GM10248 (cell line): ENCODE results near the gene PTPRCAP.

ENCODE experiments used
- CTCF ChIA-PET: fragments of 300-600 bp; sonication (Branson Sonifier 250); formaldehyde crosslinking; extraction: SDS; loops from one replicate; lab custom pipeline; 2021; ENCODE audit warnings: antibody characterized with exemption; lab: Yijun Ruan, JAX
- POLR2A ChIA-PET: fragments of 350-650 bp; sonication (Branson Sonifier 250); formaldehyde crosslinking; extraction: SDS; loops from one replicate; lab custom pipeline; 2020; ENCODE audit warnings: antibody characterized with exemption; lab: Yijun Ruan, JAX
- DNase-seq: peaks from one replicate; pipeline ENCODE4 v3.0.0; 2012; ENCODE audit errors: extremely low spot score
- TF ChIP-seq, protein P1 (sequence below): IDR thresholded peaks from 2 replicates; pipeline ENCODE4 v1.5.1; 2012; ENCODE audit warnings: mild to moderate bottlenecking, low read depth; ENCODE audit errors: extremely low read depth, missing control alignments, control extremely low read depth

PTPRCAP gene

DNA sequence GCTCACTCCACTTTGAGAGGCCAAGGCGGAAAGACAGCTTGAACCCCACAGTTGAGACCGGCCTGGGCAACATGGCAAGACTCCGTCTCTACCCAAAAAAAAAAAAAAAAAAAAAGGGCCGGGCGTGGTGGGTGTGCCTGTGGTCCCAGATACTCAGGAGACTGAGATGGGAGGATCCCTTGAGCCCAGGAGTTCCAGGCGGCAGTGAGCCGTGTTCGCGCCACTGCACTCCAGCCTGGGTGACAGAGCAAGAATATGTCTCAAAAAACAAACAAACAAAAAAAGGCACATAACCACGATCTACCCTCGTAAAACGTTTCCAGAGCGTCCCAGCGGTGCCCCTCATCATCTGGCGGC is 46.6 kb downstream of the PTPRCAP start:
- ChIA-PET POLR2A (interaction anchor here (1.9 kb wide), 1 partner anchor 11 kb away, joined by 22 read pairs; the partner anchor contains the start of gene PPP1CA), CTCF (interaction anchor here (1.1 to 42.5 kb wide), 7 partner anchors 11 to 119 kb away, joined by 3 to 1573 read pairs (median 4); partner anchors contain the start of genes CDK2AP2, CLCF1, PITPNM1 and POLD4)
- TF ChIP-seq, protein P1, sequence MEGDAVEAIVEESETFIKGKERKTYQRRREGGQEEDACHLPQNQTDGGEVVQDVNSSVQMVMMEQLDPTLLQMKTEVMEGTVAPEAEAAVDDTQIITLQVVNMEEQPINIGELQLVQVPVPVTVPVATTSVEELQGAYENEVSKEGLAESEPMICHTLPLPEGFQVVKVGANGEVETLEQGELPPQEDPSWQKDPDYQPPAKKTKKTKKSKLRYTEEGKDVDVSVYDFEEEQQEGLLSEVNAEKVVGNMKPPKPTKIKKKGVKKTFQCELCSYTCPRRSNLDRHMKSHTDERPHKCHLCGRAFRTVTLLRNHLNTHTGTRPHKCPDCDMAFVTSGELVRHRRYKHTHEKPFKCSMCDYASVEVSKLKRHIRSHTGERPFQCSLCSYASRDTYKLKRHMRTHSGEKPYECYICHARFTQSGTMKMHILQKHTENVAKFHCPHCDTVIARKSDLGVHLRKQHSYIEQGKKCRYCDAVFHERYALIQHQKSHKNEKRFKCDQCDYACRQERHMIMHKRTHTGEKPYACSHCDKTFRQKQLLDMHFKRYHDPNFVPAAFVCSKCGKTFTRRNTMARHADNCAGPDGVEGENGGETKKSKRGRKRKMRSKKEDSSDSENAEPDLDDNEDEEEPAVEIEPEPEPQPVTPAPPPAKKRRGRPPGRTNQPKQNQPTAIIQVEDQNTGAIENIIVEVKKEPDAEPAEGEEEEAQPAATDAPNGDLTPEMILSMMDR = no peak
- no peak for DNase-seq

DNA sequence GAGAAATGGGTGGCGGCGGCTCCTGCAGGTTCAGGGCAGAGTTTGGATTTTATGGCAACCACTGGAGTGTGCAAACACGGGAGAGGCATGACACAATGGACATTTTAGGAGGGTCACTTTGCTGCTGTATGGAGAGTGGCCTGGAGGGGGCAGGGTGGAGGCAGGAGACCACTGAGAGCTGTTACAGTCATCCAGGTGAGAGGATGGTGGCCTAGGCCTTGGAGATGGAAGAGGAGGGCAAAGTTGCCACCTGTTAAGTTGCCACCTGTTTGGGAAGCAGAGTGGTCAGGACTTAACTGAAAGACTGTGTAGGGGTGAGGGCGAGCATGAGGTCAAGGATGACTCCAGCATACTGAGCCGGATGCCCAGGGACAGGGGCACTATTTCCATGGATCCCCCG is 48.0 kb downstream of the PTPRCAP start:
- DNase-seq = no peak
- TF ChIP-seq, protein P1 = peak; percentile 70
- CTCF ChIA-PET = interaction anchor here (0.6 to 42.5 kb wide), 9 partner anchors 18 to 122 kb away, joined by 3 to 1573 read pairs (median 4); partner anchors contain the start of genes CDK2AP2, CLCF1, PITPNM1 and POLD4

DNA sequence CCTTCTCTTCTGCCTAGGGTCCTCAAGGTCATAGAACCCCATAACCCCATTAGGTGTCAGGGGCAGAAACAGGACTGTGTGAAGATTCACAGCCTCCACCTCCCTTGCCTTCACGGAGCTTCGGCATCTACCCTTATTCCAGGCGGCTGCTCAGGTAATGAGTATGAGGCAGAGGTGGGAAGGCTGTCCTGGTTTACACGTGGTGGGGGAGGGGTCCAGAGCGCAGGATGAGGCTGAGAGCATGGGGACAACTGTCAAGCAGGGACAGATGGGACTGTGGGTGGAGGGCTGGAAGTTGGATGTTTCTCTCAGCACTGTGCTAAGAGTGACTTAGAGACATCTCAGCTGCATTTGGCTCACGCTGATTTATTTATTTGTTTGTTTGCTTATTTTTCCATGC is 50.0 kb downstream of the PTPRCAP start:
- ChIA-PET POLR2A (no interaction called here), CTCF (interaction anchor here (2.9 to 42.5 kb wide), 3 partner anchors 20 to 125 kb away, joined by 10 to 1573 read pairs (median 134); partner anchors contain the start of genes CLCF1 and POLD4)
- no peak for DNase-seq
- TF ChIP-seq, protein P1 = no peak

More for the DNA sequence above, 48.0 kb downstream of the PTPRCAP start:
- POLR2A ChIA-PET = no interaction called here

DNA sequence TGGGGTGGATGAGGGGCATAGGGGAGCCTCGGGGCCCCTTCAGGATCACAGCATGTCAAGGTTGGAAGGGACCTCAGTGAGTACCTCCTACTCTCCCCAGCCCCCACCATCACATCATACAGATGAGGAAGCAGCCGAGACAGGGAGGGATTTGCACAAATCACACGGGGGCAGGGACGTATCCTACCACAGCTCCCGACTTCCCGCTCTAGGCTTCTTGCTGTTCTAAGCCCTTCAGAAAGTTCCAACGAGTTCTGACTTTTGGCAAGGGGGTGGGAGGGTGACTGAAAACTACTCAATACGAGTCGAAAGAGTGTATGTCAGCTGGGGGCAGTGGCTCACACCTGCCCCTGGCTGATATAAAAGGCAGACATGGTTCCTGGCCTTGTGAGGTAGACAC is 50.4 kb downstream of the PTPRCAP start:
- ChIA-PET CTCF (interaction anchor here (1.2 to 42.5 kb wide), 6 partner anchors 14 to 124 kb away, joined by 5 to 1573 read pairs (median 9); partner anchors contain the start of genes CLCF1, POLD4 and PPP1CA), POLR2A (interaction anchor here (0.6 to 1.0 kb wide), 2 partner anchors 7 to 43 kb away, joined by 6 to 22 read pairs; no protein-coding TSS in a partner anchor)
- no peak for DNase-seq
- TF ChIP-seq, protein P1 = no peak
